Thoracic aorta (tissue), 2 donors: ENCODE measurements around the gene CFAP46. TPM values are rescaled to one million over a fixed set of nuclear protein-coding genes. Genes with fewer than 3 reads are reported as not detected.

Experiments
- ATAC-seq: fragments of 150-250 bp; one replicate; pipeline ENCODE4 v1.8.0; 2017; ENCODE audit warnings: low read depth; ENCODE audit not compliant: insufficient number of reproducible peaks, low FRiP score
- DNase-seq: peaks from one replicate; pipeline ENCODE4 v3.0.0-alpha.2; 2020; ENCODE audit warnings: low spot score
- H3K27ac ChIP-seq, 2 donors: fragments of 200-600 bp; sonication (generic); 1 replicate in 1 of 2; 2 replicates in 1 of 2; pipeline ENCODE4 v1.5.1; 2016; ENCODE audit warnings: mild to moderate bottlenecking in 2 of 2, moderate library complexity in 2 of 2
- H3K27me3 ChIP-seq: fragments of 200-600 bp; sonication (generic); replicated peaks from 2 replicates; pipeline ENCODE4 v1.6.0; 2016; ENCODE audit warnings: mild to moderate bottlenecking; ENCODE audit not compliant: insufficient read depth
- H3K36me3 ChIP-seq: fragments of 200-600 bp; sonication (generic); one replicate; pipeline ENCODE4 v1.5.1; 2016
- H3K4me1 ChIP-seq, 2 donors: fragments of 200-600 bp; sonication (generic); 1 replicate in 1 of 2; 2 replicates in 1 of 2; pipeline versions ENCODE4 v1.5.1 to v1.6.0; 2016; ENCODE audit warnings: low read depth in 2 of 2, mild to moderate bottlenecking in 1 of 2; ENCODE audit not compliant: control insufficient read depth in 1 of 2
- H3K4me3 ChIP-seq: fragments of 200-600 bp; sonication (generic); 2 replicates; pipeline ENCODE4 v1.5.1; 2016; ENCODE audit warnings: mild to moderate bottlenecking
- H3K9me3 ChIP-seq: fragments of 200-600 bp; sonication (generic); 2 replicates; pipeline ENCODE4 v1.5.1; 2016
- CTCF ChIP-seq: fragments of 200-600 bp; sonication (generic); IDR thresholded peaks from one replicate; pipeline ENCODE4 v1.5.1; 2019; ENCODE audit warnings: antibody characterized with exemption
- total RNA-seq, 2 donors: library from RNA; depleted of rRNA; stranded (reverse); fragments of >200 nt; gene quantifications; one replicate each; pipeline versions ENCODE4 v1.1.0 to v1.2.3, GENCODE V29; 2016

The CFAP46 gene
- total RNA-seq, 2 donors from 2014 or later, result not detected

GRCh38 chr10:132951926-132952325, 9.6 kb upstream of the CFAP46 start:
- Histone ChIP-seq H3K9me3 (no peaks in the 10 kb centered on the region), H3K4me3 (no peak overlapping the region), H3K36me3 (no peaks in the 10 kb centered on the region), H3K27ac (no peak overlapping the region), H3K27me3 (no peaks in the 10 kb centered on the region), H3K4me1 (no peaks in the 10 kb centered on the region)
- no peak for TF ChIP-seq CTCF
- ATAC-seq, result no peak
- DNase-seq, result no peak

GRCh38 chr10:132948351-132948750, 6.0 kb upstream of the CFAP46 start:
- Histone ChIP-seq H3K36me3 (no peaks in the 10 kb centered on the region), H3K4me3 (no peak overlapping the region), H3K4me1 (no peaks in the 10 kb centered on the region), H3K27ac (no peak overlapping the region), H3K9me3 (no peaks in the 10 kb centered on the region), H3K27me3 (no peaks in the 10 kb centered on the region)
- TF ChIP-seq CTCF, result no peak
- DNase-seq (no peak), ATAC-seq (no peak)

DNA sequence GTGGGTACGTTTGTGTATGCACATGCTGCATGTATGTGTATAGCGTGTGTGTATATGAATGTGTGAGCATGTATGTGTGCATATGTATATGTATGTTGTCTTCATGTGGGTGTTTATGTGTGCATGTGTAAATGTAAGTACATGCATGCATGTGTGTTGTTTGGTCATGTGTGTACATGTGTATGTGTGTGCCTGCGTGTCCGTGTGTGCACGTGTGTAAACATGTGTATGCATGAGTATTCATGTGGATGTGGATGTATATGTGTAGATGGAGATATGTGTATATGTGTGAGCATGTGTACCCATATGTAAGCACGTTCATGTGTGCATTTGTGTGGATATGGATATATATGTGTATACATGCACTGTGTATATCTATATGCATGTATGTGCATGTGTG, 5.5 kb upstream of the CFAP46 start:
- H3K36me3 ChIP-seq, result no peaks in the 10 kb centered on the region
- ATAC-seq, result no peak
- no peak overlapping the region for H3K27ac ChIP-seq
- TF ChIP-seq CTCF, result no peak
- H3K27me3 ChIP-seq, result no peaks in the 10 kb centered on the region
- H3K4me1 ChIP-seq, result peaks cover 0 to 3% of the 10 kb centered on the region in 2 donors
- DNase-seq, result no peak
- no peak overlapping the region for H3K4me3 ChIP-seq
- no peaks in the 10 kb centered on the region for H3K9me3 ChIP-seq

DNA sequence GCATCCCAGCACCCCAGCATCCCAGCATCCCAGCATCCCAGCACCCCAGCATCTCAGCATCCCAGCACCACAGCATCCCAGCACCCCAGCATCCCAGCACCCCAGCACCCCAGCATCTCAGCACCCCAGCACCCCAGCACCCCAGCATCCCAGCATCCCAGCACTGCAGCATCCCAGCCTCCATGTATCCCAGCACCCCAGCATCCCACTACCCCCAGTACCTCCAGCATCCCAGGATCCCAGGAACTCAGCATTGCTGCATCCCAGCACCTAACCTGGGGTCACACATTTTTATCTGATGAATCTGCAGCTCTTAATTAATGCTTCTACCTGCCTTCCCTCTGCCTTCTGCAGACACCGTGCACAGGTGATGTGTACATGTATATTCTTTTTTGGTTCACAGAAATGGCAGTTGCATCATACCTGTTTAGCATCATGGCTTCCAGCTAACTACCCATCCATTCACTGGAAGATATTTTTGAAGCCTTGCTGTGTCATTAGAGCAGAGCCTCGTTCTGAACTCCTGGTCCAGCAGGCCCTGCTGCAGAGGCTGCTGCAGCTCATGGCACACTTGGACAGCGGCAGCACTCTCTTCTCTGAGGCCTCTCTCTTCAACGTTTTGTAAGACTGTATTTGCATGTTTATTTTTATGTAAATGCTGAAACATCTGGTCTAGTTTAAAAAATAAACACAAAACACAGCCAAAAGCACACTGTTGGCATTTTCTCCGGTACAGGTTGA, 4.6 kb upstream of the CFAP46 start:
- Histone ChIP-seq H3K9me3 (no peaks in the 10 kb centered on the region), H3K27ac (no peak overlapping the region), H3K4me3 (no peak overlapping the region), H3K36me3 (no peaks in the 10 kb centered on the region), H3K27me3 (no peaks in the 10 kb centered on the region), H3K4me1 (peaks cover 0 to 10% of the 10 kb centered on the region in 2 donors)
- TF ChIP-seq CTCF, result no peak
- no peak for DNase-seq
- no peak for ATAC-seq

- DNase-seq, result no peak
- no peak for ATAC-seq
- Histone ChIP-seq H3K4me1 (peaks cover 0 to 10% of the 10 kb centered on the region in 2 donors), H3K9me3 (no peaks in the 10 kb centered on the region), H3K36me3 (no peaks in the 10 kb centered on the region), H3K27me3 (no peaks in the 10 kb centered on the region), H3K27ac (no peak overlapping the region), H3K4me3 (no peak overlapping the region)
- TF ChIP-seq CTCF, result no peak
Measured at GRCh38 chr10:132946311-132946710, 3.9 kb upstream of the CFAP46 start.
